Neural cell (in vitro differentiated cells): Measurements from ENCODE around the gene SERPINB12. TPM values are rescaled to one million over a fixed set of nuclear protein-coding genes. Genes with fewer than 3 reads are reported as not detected.

ENCODE experiments used
- H2AFZ ChIP-seq: fragments of 200-600, 300-800 bp; sonication (generic), shearing (Covaris generic); 2 replicates; pipeline ENCODE4 v1.6.0; 2014; ENCODE audit warnings: low read depth, mild to moderate bottlenecking, antibody characterized with exemption, low read length, moderate library complexity
- H3F3A ChIP-seq: fragments of 200-600 bp; shearing (Covaris generic); 2 replicates; pipeline ENCODE4 v1.6.1; 2016; ENCODE audit warnings: mild to moderate bottlenecking, moderate library complexity, mixed read lengths, antibody characterized with exemption, low read length; ENCODE audit not compliant: insufficient read depth, poor library complexity, severe bottlenecking
- H3K27ac ChIP-seq: fragments of 200-600, 300-800 bp; sonication (generic), shearing (Covaris generic); 2 replicates; pipeline ENCODE4 v1.5.1; 2014; ENCODE audit warnings: mild to moderate bottlenecking, low read length, moderate library complexity
- H3K27me3 ChIP-seq: fragments of 300-800, 200-600 bp; sonication (generic), shearing (Covaris generic); 2 replicates; pipeline ENCODE4 v1.6.0; 2014; ENCODE audit warnings: mild to moderate bottlenecking, low read depth, low read length, moderate library complexity; ENCODE audit not compliant: insufficient read depth
- H3K36me3 ChIP-seq: fragments of 300-800, 200-600 bp; sonication (generic), shearing (Covaris generic); 2 replicates; pipeline ENCODE4 v1.5.1; 2014; ENCODE audit warnings: mild to moderate bottlenecking, antibody characterized with exemption, low read length, moderate library complexity; ENCODE audit not compliant: insufficient read depth
- H3K4me2 ChIP-seq: fragments of 300-800, 200-600 bp; sonication (generic), shearing (Covaris generic); 2 replicates; pipeline ENCODE4 v1.6.0; 2014; ENCODE audit warnings: mild to moderate bottlenecking, low read length
- H3K4me3 ChIP-seq: fragments of 300-800, 200-600 bp; sonication (generic), shearing (Covaris generic); 2 replicates; pipeline ENCODE4 v1.5.1; 2014; ENCODE audit warnings: mild to moderate bottlenecking, low read length, moderate library complexity
- H3K79me2 ChIP-seq: fragments of 200-600 bp; shearing (Covaris generic); replicated peaks from 2 replicates; pipeline ENCODE4 v1.6.0; 2014; ENCODE audit warnings: mild to moderate bottlenecking, low read length, moderate library complexity; ENCODE audit not compliant: insufficient read depth
- H3K9ac ChIP-seq: fragments of 300-800, 200-600 bp; sonication (generic), shearing (Covaris generic); 2 replicates; pipeline ENCODE4 v1.6.1; 2016; ENCODE audit warnings: mild to moderate bottlenecking, low read length, mixed read lengths
- H3K9me2 ChIP-seq: fragments of 200-600 bp; shearing (Covaris generic); 2 replicates; pipeline ENCODE4 v1.6.1; 2016; ENCODE audit warnings: mild to moderate bottlenecking, low read length, mixed read lengths; ENCODE audit not compliant: insufficient read depth
- H3K9me3 ChIP-seq: fragments of 200-600, 300-800 bp; sonication (generic), shearing (Covaris generic); 2 replicates; pipeline ENCODE4 v1.6.1; 2016; ENCODE audit warnings: mild to moderate bottlenecking, mixed run types, low read length, moderate library complexity, mixed read lengths
- H4K20me1 ChIP-seq: fragments of 200-600 bp; shearing (Covaris generic); 2 replicates; pipeline ENCODE4 v1.6.1; 2016; ENCODE audit warnings: mild to moderate bottlenecking, mixed run types; ENCODE audit not compliant: insufficient read depth
- EP300 ChIP-seq: fragments of 450-650 bp; conservative IDR thresholded peaks from 2 replicates; pipeline ENCODE4 v1.6.1; 2014; ENCODE audit warnings: antibody characterized with exemption, mild to moderate bottlenecking, moderate library complexity; ENCODE audit not compliant: poor library complexity, severe bottlenecking
- EZH2 ChIP-seq: fragments of 200-600, 300-800 bp; shearing (Covaris generic), sonication (generic); IDR thresholded peaks from 2 replicates; pipeline ENCODE4 v1.6.1; 2014; ENCODE audit warnings: antibody characterized with exemption, low read length, borderline replicate concordance, mild to moderate bottlenecking; ENCODE audit not compliant: insufficient read depth, poor library complexity, severe bottlenecking
- MXI1 ChIP-seq: fragments of 450-650 bp; conservative IDR thresholded peaks from 2 replicates; pipeline ENCODE4 v1.6.1; 2014; ENCODE audit warnings: antibody characterized with exemption, mild to moderate bottlenecking; ENCODE audit not compliant: poor library complexity, severe bottlenecking
- POLR2AphosphoS5 ChIP-seq: IDR thresholded peaks from 2 replicates; pipeline ENCODE4 v1.6.1; 2012
- RAD21 ChIP-seq: fragments of 450-650 bp; conservative IDR thresholded peaks from 2 replicates; pipeline ENCODE4 v1.6.1; 2014; ENCODE audit warnings: antibody characterized with exemption, mild to moderate bottlenecking, moderate library complexity
- REST ChIP-seq: IDR thresholded peaks from 2 replicates; pipeline ENCODE4 v1.6.1; 2012; ENCODE audit warnings: borderline replicate concordance
- SMC3 ChIP-seq: fragments of 450-650 bp; conservative IDR thresholded peaks from 2 replicates; pipeline ENCODE4 v1.6.1; 2014; ENCODE audit warnings: antibody characterized with exemption, mild to moderate bottlenecking, moderate library complexity; ENCODE audit not compliant: poor library complexity
- TAF1 ChIP-seq: IDR thresholded peaks from 2 replicates; pipeline ENCODE4 v1.6.1; 2012; ENCODE audit warnings: low read depth
- polyA plus RNA-seq: library from polyadenylated mRNA; depleted of rRNA; stranded (reverse); fragments of >200 nt; gene quantifications from 2 replicates; pipeline ENCODE4 v1.2.3, GENCODE V29; 2014
- TF ChIP-seq, protein P1 (sequence below): fragments of 450-650 bp; IDR thresholded peaks from 2 replicates; pipeline ENCODE4 v1.5.1; 2014; ENCODE audit warnings: antibody characterized with exemption, mild to moderate bottlenecking, moderate library complexity; ENCODE audit not compliant: poor library complexity, severe bottlenecking

The SERPINB12 gene
- polyA plus RNA-seq, 1 donor from 2014 or later = not detected

GRCh38 chr18:63495675-63496074, 46.5 kb upstream of the SERPINB12 start:
- Histone ChIP-seq H4K20me1 (no peaks in the 10 kb centered on the region), H3K9ac (no peak overlapping the region), H3K4me3 (no peak overlapping the region), H3K4me2 (no peak overlapping the region), H2AFZ (no peak overlapping the region), H3K36me3 (no peaks in the 10 kb centered on the region), H3K79me2 (no peaks in the 10 kb centered on the region), H3K27ac (no peak overlapping the region), H3K9me2 (no peaks in the 10 kb centered on the region), H3K9me3 (no peaks in the 10 kb centered on the region), H3F3A (no peaks in the 10 kb centered on the region), H3K27me3 (no peaks in the 10 kb centered on the region)
- TF ChIP-seq POLR2AphosphoS5 = no peak
- TF ChIP-seq SMC3 = no peak
- no peak for TF ChIP-seq EZH2
- no peak for TF ChIP-seq RAD21
- no peak for TF ChIP-seq TAF1
- TF ChIP-seq REST = no peak

- Histone ChIP-seq H3K4me2 (no peak overlapping the region), H3K27me3 (no peaks in the 10 kb centered on the region), H2AFZ (no peak overlapping the region), H3K9me3 (no peaks in the 10 kb centered on the region), H3K4me3 (no peak overlapping the region), H3K9ac (no peak overlapping the region), H3K9me2 (no peaks in the 10 kb centered on the region), H3F3A (no peaks in the 10 kb centered on the region), H3K27ac (no peak overlapping the region), H3K36me3 (no peaks in the 10 kb centered on the region), H4K20me1 (no peaks in the 10 kb centered on the region), H3K79me2 (no peaks in the 10 kb centered on the region)
- TF ChIP-seq REST (no peak), TAF1 (no peak), RAD21 (no peak), MXI1 (no peak), EP300 (no peak), EZH2 (no peak), POLR2AphosphoS5 (no peak), SMC3 (no peak)
- TF ChIP-seq, protein P1, sequence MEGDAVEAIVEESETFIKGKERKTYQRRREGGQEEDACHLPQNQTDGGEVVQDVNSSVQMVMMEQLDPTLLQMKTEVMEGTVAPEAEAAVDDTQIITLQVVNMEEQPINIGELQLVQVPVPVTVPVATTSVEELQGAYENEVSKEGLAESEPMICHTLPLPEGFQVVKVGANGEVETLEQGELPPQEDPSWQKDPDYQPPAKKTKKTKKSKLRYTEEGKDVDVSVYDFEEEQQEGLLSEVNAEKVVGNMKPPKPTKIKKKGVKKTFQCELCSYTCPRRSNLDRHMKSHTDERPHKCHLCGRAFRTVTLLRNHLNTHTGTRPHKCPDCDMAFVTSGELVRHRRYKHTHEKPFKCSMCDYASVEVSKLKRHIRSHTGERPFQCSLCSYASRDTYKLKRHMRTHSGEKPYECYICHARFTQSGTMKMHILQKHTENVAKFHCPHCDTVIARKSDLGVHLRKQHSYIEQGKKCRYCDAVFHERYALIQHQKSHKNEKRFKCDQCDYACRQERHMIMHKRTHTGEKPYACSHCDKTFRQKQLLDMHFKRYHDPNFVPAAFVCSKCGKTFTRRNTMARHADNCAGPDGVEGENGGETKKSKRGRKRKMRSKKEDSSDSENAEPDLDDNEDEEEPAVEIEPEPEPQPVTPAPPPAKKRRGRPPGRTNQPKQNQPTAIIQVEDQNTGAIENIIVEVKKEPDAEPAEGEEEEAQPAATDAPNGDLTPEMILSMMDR = no peak
Measured at GRCh38 chr18:63505566-63506335, 36.4 kb upstream of the SERPINB12 start.
